ENCODE results near the gene IGFLR1. TPM values are rescaled to one million over a fixed set of nuclear protein-coding genes. Genes with fewer than 3 reads are reported as not detected.

IGFLR1 gene, protein sequence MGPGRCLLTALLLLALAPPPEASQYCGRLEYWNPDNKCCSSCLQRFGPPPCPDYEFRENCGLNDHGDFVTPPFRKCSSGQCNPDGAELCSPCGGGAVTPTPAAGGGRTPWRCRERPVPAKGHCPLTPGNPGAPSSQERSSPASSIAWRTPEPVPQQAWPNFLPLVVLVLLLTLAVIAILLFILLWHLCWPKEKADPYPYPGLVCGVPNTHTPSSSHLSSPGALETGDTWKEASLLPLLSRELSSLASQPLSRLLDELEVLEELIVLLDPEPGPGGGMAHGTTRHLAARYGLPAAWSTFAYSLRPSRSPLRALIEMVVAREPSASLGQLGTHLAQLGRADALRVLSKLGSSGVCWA
- not detected for total RNA-seq

DNA sequence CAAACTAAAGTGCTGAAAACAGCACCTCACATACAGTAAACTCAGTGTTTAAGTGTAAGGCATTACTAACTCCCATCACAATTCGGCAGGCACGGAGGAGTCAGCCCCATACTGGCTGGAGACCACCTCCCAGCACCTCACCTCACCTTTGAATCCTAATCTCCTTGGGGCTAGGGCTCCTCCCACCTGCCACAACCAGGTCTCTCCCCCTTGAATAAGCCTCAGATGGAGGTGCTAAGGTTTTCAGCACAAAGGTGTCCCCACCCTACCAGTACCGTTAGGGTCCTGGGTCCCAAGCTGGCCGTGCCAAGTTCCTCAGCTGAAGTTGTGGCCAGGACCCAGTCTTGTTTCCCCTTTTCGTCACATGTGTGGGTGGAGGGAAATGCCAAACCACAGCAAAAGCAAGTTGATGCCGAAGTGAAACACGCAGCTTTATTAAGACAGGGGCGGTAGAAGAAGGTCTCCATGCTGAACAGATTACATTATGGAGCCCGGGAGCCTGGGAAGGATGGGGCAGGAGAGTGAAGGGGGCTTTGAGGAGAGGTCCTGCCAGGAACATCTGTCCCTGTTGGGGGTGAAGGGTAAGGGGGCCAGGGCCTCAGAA lies at the start of gene IGFLR1:
IGFLR1 (minus strand) TSS at position 332 of the 604 bp plus-strand sequence. CDS start 1,272 bp downstream, outside the sequence.
- peaks cover 10 to 25% of the 10 kb centered on the region in 2 donors for H3K4me1 ChIP-seq
- H3K9me3 ChIP-seq = no peaks in the 10 kb centered on the region
- peak within 1 kb of the TSS; percentile 81 to 85 for H3K27ac ChIP-seq
- H3K4me3 ChIP-seq = peak within 1 kb of the TSS; percentile 56 to 70
- no peaks in the 10 kb centered on the region for H3K27me3 ChIP-seq
- no peak for DNase-seq (ENCODE audit: low spot score in 2 of 2)
- TF ChIP-seq, protein P1, sequence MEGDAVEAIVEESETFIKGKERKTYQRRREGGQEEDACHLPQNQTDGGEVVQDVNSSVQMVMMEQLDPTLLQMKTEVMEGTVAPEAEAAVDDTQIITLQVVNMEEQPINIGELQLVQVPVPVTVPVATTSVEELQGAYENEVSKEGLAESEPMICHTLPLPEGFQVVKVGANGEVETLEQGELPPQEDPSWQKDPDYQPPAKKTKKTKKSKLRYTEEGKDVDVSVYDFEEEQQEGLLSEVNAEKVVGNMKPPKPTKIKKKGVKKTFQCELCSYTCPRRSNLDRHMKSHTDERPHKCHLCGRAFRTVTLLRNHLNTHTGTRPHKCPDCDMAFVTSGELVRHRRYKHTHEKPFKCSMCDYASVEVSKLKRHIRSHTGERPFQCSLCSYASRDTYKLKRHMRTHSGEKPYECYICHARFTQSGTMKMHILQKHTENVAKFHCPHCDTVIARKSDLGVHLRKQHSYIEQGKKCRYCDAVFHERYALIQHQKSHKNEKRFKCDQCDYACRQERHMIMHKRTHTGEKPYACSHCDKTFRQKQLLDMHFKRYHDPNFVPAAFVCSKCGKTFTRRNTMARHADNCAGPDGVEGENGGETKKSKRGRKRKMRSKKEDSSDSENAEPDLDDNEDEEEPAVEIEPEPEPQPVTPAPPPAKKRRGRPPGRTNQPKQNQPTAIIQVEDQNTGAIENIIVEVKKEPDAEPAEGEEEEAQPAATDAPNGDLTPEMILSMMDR (IDR thresholded peaks at IDR 0.05) = no peak
- H3K36me3 ChIP-seq = peaks cover 6 to 16% of the 10 kb centered on the region in 2 donors
- intact Hi-C loops (cut with DNase I) = loop anchor here (5.0 to 10.0 kb wide), 5 partner anchors 100 to 597 kb away; partner anchors contain the start of genes ETV2, FXYD7, OVOL3 and POLR2I

- peaks cover 0 to 5% of the 10 kb centered on the region in 2 donors for H3K36me3 ChIP-seq
- TF ChIP-seq, protein P1 (IDR thresholded peaks at IDR 0.05) = no peak
- no peak overlapping the region for H3K4me3 ChIP-seq
- no peak overlapping the region for H3K27ac ChIP-seq
- no peaks in the 10 kb centered on the region for H3K4me1 ChIP-seq
- H3K9me3 ChIP-seq = no peaks in the 10 kb centered on the region
- intact Hi-C loops (cut with DNase I) = no loop called here
- no peaks in the 10 kb centered on the region for H3K27me3 ChIP-seq
- no peak for DNase-seq (ENCODE audit: low spot score in 2 of 2)
These were observed 49.6 kb upstream of the IGFLR1 start for GRCh38 chr19:35791814-35792279.

DNA sequence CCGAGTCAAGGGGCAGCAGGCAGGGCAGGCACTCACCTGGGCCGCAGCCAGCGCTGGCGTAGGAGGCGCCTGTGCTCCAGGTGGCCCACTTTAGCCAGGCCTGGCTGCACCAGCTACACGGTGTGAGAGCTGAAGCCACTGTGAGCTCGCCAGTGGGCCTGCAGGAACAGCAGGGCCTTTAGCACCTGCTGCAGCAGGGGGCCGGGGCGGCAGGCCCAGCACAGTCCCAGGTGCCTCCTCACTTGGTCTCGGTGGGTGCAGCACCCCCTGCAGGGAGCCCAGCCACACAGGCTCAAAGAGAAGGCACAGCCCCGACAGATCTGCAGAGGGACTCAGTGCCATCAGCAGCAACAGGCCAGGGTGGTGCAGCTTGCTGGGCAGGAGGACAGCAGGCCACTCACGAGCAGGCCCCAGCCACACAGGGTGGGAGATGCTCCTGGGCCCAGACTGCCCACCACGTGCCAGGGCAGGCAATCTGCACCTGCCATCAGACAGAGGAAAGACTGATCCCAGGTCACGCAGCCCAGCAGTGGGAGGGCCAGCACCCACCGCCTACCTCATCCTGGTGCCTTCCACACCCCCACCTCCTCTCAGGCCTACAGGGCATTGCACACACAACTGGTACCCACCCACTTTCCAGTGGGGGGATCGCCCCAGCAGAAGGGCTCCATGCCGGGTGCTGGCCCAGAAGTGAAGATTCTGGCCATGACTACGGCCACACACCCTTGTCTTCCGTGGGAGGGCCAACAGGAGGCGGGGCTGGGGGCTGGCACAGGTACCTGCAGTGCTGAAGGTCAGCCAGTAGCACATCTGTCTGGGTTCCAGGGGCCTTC lies 48.9 kb upstream of the IGFLR1 start:
- DNase-seq (ENCODE audit: low spot score in 2 of 2) = peak in 1 of 2 donors; percentile 61
- Histone ChIP-seq H3K4me1 (no peaks in the 10 kb centered on the region), H3K27me3 (no peaks in the 10 kb centered on the region), H3K36me3 (peaks cover 0 to 8% of the 10 kb centered on the region in 2 donors), H3K9me3 (no peaks in the 10 kb centered on the region), H3K4me3 (no peak overlapping the region), H3K27ac (no peak overlapping the region)
- intact Hi-C loops (cut with DNase I) = no loop called here
- TF ChIP-seq, protein P1 (IDR thresholded peaks at IDR 0.05) = no peak

DNA sequence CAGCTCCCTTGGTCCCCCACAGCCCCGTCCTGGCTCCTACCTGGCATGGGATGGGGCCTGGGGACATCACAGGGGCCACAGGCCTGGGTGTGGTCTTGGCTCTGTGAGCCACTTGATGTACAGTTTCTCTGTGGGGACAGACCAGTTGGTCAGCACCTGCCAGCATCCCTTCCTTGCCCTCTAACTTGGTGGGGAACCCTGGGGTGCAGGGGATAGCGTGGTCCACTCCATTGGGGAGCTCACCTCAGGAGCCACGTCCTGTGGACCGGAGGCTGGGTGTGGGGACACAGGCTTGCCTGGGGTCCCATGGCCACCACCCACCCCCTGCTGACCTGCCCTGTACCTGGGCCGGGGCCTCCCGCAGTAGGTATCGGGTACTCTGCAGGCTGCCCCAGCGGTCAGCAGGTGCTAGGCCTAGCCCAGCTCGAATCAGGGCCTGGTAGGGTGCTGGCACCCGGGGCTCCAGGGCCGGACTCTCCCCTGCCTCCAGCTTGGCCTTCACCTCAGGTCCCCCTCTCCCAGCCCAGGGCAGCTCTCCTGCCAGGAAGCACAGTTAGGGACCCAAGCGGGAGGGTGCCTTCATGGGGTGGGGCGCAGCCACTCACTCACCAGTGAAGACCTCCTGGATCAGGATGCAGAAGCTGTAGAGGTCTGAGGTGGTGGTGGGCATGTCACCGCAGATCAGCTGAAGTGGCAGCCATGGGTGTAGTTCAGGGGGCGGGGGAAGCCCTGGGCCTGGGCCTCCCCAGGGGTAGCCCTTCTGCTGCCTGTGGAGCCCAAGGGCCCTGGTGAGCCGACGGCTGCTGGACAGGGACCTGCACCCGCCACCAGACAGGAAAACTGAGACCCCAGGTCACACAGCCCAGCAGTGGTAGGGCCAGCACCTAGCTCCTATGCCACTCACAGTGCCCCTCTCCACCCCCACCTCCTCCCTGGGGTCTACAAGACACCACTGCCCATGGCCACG lies 48.0 kb upstream of the IGFLR1 start:
- no peak for DNase-seq (ENCODE audit: low spot score in 2 of 2)
- Histone ChIP-seq H3K27me3 (no peaks in the 10 kb centered on the region), H3K4me1 (no peaks in the 10 kb centered on the region), H3K36me3 (peaks cover 0 to 8% of the 10 kb centered on the region in 2 donors), H3K27ac (no peak overlapping the region), H3K4me3 (no peak overlapping the region), H3K9me3 (no peaks in the 10 kb centered on the region)
- TF ChIP-seq, protein P1 (IDR thresholded peaks at IDR 0.05) = no peak
- intact Hi-C loops (cut with DNase I) = no loop called here
